ENCODE results near the gene FBN3.

DNA sequence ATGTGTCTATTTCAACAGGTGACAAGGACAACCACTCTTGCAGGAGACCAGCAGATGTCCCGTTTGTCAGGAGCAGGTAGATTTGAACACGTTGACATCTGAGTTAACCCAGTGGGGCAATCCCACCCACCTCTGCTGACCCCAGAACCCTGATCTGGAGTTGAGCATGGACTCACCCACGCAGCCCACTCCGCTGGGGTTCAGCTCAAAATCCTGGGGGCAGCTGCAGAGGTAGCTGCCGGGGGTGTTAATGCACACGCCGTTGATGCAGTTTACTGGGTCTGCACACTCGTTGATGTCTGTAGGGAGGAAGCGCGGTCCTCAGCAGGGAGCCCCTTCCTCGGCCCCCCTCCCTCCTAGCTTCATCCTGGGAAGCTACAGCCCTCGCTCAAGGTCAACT is 39.9 kb downstream of the FBN3 start:
- TF ChIP-seq, protein P1, sequence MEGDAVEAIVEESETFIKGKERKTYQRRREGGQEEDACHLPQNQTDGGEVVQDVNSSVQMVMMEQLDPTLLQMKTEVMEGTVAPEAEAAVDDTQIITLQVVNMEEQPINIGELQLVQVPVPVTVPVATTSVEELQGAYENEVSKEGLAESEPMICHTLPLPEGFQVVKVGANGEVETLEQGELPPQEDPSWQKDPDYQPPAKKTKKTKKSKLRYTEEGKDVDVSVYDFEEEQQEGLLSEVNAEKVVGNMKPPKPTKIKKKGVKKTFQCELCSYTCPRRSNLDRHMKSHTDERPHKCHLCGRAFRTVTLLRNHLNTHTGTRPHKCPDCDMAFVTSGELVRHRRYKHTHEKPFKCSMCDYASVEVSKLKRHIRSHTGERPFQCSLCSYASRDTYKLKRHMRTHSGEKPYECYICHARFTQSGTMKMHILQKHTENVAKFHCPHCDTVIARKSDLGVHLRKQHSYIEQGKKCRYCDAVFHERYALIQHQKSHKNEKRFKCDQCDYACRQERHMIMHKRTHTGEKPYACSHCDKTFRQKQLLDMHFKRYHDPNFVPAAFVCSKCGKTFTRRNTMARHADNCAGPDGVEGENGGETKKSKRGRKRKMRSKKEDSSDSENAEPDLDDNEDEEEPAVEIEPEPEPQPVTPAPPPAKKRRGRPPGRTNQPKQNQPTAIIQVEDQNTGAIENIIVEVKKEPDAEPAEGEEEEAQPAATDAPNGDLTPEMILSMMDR (IDR thresholded peaks at IDR 0.05; ENCODE audit: low read length) = no peak
- no peak for TF ChIP-seq EZH2 (IDR thresholded peaks at IDR 0.05; ENCODE audit: borderline replicate concordance, low read length)

Data from OCI-LY1 (cell line).